Dermis microvascular lymphatic vessel endothelial cell (primary cell): ENCODE results near the gene HDAC10. TPM values are rescaled to one million over a fixed set of nuclear protein-coding genes. Genes with fewer than 3 reads are reported as not detected.
"Not testable (repeated sequence)": the region's sequence is repeated elsewhere in the genome, so short reads cannot be mapped to it uniquely, and the experiment has no call there.

Experiments used
- DNase-seq, 2 donors: peaks; one replicate each; pipeline versions ENCODE4 v3.0.0 to v3.0.0-alpha.2; 2010; ENCODE audit warnings: low read depth in 2 of 2
- total RNA-seq: library from RNA; depleted of rRNA; stranded (reverse); fragments of >200 nt; gene quantifications from 2 replicates; pipeline ENCODE4 v1.2.1, GENCODE V29; 2014

HDAC10 gene
- total RNA-seq, 1 donor from 2014 or later, result 9.4 TPM

DNA sequence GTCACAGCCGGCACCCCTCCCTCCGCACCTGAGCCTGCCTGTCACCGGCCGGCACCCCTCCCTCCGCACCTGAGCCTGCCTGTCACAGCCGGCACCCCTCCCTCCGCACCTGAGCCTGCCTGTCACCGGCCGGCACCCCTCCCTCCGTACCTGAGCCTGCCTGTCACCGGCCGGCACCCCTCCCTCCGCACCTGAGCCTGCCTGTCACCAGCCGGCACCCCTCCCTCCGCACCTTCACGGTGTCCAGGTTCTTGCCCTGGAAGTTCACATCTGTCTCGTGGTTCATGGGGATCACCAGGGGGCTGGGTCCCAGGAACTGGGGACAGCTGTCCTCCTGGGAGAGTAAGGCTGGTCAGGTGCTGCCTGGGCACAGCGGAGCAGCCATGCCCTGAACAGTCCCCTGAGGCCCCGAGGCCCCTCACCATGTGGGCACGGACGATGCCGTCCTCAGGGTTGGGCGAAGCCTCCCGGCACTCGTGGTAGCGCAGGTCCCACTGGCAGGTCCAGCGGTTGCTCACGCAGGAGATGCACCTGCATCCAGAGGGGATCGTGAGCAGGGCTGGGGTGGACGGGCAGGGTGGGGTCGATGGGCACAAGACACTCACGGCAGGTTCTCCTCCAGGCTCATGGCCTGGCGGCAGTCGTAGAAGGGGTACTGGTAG, 34.6 kb upstream of the HDAC10 start:
- DNase-seq, result no peak

- DNase-seq, result no peak
Observed at GRCh38 chr22:50284479-50284878, 33.4 kb upstream of the HDAC10 start.

GRCh38 chr22:50283821-50284220, 32.8 kb upstream of the HDAC10 start:
- DNase-seq, result no peak

DNA sequence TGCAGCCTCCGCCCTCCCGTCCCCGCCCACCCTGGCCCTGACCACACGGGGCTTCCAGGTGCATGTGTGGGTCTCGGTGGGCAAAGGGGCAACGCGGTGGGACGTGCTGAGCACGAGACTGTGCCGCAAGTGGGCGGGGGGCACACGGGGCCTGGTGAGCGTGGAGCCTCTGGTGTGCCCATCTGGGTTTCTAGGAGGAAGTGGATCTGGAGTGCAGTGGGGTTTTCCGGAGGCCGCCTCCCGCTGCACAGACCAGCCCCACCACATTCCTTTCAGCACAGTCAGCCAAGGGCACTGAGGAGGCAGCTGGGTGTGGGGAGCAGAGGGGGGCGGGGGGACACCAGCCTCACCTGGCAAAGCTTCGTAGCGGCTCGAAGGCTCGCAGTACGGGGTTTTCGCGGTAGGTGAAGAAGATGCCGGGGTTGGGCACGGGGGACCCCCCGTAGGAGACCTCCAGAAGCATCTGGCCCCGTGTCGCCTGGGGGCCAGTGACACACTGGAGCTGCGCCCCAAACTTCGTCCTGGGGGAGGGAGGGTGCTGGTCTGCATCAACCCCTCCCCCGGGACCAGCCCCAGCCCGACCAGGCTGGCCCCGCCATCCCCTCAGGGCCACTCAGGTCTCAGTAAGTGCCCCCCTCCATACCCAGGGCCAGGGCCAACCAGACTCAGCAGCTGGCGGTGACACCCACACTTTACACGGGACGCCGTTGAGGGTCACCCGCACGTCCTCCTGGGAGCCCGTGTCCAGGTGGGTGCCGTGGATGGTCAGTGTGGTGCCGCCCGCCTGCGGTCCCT, 31.5 kb upstream of the HDAC10 start:
- DNase-seq, result peak in 1 of 2 donors; percentile 42

GRCh38 chr22:50281957-50282356, 30.9 kb upstream of the HDAC10 start:
- DNase-seq, result no peak

DNA sequence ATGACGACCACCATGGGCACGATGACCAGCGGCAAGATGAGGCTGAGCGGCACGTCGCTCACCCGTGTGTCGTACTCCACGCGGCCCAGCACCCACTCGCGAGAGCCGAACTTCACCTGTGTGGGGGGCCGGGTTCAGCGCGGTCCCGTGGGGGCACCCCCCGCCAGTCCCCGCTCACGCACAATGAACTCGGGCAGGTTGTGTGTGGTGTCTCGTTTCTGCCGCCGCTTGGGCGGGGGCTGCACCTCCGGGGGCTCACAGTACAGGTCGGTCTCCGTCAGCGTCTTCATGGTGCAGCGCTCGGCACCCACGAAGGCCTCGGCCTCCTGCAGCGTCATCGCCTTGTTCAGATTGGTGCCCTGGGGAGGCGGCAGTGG, 30.3 kb upstream of the HDAC10 start:
- DNase-seq, result no peak

GRCh38 chr22:50280708-50281383, 29.8 kb upstream of the HDAC10 start:
- DNase-seq, result no peak

GRCh38 chr22:50280022-50280707, 29.1 kb upstream of the HDAC10 start:
- no peak for DNase-seq

DNA sequence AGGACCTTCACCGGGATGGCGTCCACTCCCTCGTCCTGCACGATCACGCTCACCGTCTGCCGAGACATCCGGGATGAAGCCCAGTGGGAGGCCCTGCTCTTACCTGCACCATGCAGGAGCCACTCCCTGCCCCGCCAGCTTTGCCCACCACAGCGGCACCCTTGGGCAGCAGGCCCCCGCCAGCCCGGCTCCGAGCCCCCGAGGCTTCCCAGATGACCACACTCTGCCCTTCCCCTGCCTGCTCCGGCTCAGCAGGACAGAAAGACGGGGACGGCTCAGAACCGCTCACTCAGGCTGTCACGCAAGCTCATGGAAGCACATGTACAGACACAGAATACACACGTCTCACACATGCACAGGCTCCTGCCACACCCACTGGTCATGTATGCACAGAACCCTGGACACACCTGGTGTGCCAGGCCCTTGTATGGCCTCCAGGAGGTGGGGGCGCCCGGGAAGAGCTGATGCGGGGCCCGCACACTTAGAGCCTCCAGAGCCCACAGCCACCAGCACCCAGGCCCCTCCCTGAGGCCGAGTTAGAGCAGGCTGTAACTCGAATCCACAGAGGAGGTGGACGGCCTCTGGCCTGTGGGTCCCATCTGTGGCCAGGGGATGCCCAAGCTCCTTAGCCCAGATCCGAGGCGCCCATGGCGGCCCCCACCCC, 28.0 kb upstream of the HDAC10 start:
- no peak for DNase-seq

DNA sequence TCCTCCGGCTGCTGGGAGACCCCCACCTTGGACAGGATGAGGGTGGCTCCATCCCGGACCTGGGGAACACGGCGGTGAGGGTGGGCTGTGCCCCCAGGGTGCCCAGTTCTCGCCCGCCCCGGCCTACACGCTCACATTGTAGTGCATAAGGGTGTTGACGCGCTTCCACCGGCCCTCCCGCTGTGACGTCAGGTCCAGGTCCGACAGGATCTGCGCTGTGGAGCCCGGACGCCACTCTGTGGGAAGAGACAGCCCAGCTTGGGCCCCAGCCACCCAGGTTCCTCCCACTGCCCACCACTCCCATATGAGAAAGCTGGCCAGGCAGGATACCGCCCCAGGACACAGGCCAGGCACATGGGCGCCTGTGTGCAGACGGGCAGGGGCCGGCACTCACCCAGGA, 27.4 kb upstream of the HDAC10 start:
- DNase-seq, result no peak

DNA sequence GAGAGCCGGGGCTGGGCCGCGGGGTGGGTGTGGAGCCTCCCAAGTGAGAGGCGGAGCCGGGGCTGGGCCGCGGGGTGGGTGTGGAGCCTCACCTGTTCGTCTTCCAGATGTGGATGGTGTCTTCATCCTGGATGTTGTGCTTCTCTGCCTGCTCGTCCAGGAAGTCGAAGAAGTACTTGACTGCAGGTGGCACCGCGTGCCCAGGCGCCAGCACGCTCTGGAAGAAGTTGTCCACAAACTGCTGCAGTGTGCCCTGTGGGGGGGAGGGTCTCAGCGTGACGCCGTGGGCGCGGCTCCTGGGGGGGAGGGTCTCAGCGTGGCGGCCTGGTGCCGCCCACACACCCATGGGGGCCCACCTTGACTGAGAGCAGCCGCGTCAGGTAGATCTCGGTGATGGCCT, 26.7 kb upstream of the HDAC10 start:
- no peak for DNase-seq

- peak in 1 of 2 donors; percentile 69 for DNase-seq
Observed at GRCh38 chr22:50276143-50276542, 25.1 kb upstream of the HDAC10 start.

- no peak for DNase-seq
Observed at GRCh38 chr22:50275181-50276055, 24.4 kb upstream of the HDAC10 start.

GRCh38 chr22:50274771-50275170, 23.7 kb upstream of the HDAC10 start:
- DNase-seq, result no peak

DNA sequence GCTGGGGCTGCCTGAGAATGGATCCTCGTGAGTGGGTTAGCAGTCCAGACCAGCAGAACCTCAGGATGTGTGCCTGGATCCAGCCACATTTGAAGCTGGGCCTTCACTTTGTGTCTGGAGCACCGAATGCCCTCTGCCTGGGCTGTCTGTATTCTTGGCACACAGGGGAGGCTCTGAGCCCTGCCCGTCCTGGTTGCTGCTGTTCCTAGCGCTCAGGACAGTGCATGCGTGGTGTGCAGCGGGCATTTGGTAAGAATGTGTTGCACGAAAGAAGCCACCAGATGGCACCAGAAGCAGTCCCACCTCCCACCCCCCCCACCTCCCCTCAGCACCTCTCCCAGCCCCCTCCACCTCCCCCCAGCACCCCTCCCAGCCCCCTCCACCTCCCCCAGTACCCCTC, 23.2 kb upstream of the HDAC10 start:
- DNase-seq, result peak in 1 of 2 donors; percentile 74

- not testable (repeated sequence) for DNase-seq
Observed at GRCh38 chr22:50273781-50274180, 22.7 kb upstream of the HDAC10 start.

DNA sequence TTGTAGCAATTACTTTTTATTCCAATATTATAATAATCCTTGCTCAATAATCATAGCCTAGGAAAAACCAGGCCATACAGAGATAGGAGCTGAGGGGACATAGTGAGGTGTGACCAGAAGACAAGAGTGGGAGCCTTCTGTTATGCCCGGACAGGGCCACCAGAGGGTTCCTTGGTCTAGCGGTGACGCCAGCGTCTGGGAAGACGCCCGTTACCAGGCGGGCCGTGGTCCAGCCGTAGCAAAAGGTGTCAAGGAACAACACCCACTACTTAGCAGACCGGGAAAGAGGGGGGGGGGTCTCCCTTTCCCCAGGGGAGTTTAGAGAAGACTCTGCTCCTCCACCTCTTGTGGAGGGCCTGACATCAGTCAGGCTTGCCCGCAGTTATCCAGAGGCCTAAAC, 22.3 kb upstream of the HDAC10 start:
- not testable (repeated sequence) for DNase-seq

GRCh38 chr22:50272044-50272802, 21.2 kb upstream of the HDAC10 start:
- DNase-seq, result no peak

GRCh38 chr22:50271519-50271970, 20.5 kb upstream of the HDAC10 start:
- DNase-seq, result peak in 1 of 2 donors; percentile 71
